Measurements from ENCODE around the gene TGM1. TPM values are rescaled to one million over a fixed set of nuclear protein-coding genes. Genes with fewer than 3 reads are reported as not detected.
"Not testable (repeated sequence)": the region's sequence is repeated elsewhere in the genome, so short reads cannot be mapped to it uniquely, and the experiment has no call there.

Gene TGM1
- total RNA-seq, 1 donor from 2014 or later = 7.0 TPM

DNA sequence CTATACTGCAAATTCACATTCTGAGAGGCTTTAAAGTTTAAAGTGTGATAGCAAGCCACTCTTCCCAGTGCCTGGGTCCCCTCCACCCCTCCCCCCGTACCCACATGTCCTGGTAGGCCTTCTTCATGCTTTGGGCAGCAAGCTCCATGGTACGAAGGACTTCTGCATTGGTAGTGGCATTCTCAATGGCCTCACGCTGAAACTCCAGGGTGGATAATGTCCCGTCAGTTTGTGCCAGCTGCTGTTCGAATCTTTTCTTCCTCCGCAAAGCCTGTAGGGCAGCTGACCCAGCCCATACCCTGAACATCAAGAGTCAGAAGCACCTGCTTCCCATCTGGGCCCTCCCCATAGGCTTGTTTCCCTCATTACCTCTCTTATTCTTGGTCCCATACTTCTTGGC is 51.7 kb downstream of the TGM1 start:
- TF ChIP-seq, protein P1, sequence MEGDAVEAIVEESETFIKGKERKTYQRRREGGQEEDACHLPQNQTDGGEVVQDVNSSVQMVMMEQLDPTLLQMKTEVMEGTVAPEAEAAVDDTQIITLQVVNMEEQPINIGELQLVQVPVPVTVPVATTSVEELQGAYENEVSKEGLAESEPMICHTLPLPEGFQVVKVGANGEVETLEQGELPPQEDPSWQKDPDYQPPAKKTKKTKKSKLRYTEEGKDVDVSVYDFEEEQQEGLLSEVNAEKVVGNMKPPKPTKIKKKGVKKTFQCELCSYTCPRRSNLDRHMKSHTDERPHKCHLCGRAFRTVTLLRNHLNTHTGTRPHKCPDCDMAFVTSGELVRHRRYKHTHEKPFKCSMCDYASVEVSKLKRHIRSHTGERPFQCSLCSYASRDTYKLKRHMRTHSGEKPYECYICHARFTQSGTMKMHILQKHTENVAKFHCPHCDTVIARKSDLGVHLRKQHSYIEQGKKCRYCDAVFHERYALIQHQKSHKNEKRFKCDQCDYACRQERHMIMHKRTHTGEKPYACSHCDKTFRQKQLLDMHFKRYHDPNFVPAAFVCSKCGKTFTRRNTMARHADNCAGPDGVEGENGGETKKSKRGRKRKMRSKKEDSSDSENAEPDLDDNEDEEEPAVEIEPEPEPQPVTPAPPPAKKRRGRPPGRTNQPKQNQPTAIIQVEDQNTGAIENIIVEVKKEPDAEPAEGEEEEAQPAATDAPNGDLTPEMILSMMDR (IDR thresholded peaks at IDR 0.05; ENCODE audit: unreplicated experiment) = no peak
- Mint-ChIP-seq H3K27me3 (no peaks in the 10 kb centered on the region), H3K36me3 (ENCODE audit: insufficient read depth) (peaks cover 18% of the 10 kb centered on the region), H3K4me3 (ENCODE audit: low read depth) (peak overlapping the region; percentile 16), H3K4me1 (ENCODE audit: low read depth) (peaks cover 22% of the 10 kb centered on the region), H3K27ac (no peak overlapping the region), H3K9me3 (ENCODE audit: low read depth) (no peaks in the 10 kb centered on the region)
- DNase-seq (ENCODE audit: low spot score, unreplicated experiment) = no peak

DNA sequence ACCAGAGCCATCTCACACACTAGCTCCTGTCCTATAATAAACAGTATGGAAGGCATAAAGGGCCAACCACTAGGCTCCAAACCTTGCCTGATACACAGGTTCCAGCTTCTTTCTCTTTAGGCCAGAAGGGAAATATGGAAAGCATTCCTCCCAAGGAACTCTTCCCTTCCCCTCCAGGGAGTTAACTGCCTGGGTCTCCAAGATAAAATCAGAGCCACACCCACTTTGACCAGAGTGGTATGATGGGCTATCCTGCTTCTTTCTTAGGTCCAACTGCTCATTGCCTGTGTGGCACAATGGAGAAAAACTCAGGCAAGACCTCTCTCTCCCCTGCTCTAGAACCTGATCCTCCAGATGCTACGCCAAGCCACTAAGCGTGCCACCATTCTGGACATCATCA is 55.4 kb downstream of the TGM1 start:
- Mint-ChIP-seq H3K36me3 (ENCODE audit: insufficient read depth) (peaks cover 37% of the 10 kb centered on the region), H3K9me3 (ENCODE audit: low read depth) (peaks cover 5% of the 10 kb centered on the region), H3K4me1 (ENCODE audit: low read depth) (no peaks in the 10 kb centered on the region)

GRCh38 chr14:24207104-24207551 is 55.8 kb downstream of the TGM1 start:
- DNase-seq (ENCODE audit: low spot score, unreplicated experiment) = no peak
- Mint-ChIP-seq H3K36me3 (ENCODE audit: insufficient read depth) (peaks cover 42% of the 10 kb centered on the region), H3K27me3 (no peaks in the 10 kb centered on the region), H3K4me1 (ENCODE audit: low read depth) (no peaks in the 10 kb centered on the region), H3K4me3 (ENCODE audit: low read depth) (no peak overlapping the region), H3K27ac (no peak overlapping the region), H3K9me3 (ENCODE audit: low read depth) (peaks cover 6% of the 10 kb centered on the region)
- TF ChIP-seq, protein P1 (IDR thresholded peaks at IDR 0.05; ENCODE audit: unreplicated experiment) = no peak

More for the DNA sequence above, 55.4 kb downstream of the TGM1 start:
- Mint-ChIP-seq H3K27ac (no peak overlapping the region), H3K4me3 (ENCODE audit: low read depth) (no peak overlapping the region), H3K27me3 (no peaks in the 10 kb centered on the region)
- DNase-seq (ENCODE audit: low spot score, unreplicated experiment) = no peak
- TF ChIP-seq, protein P1 (IDR thresholded peaks at IDR 0.05; ENCODE audit: unreplicated experiment) = no peak

GRCh38 chr14:24206260-24207103 is 56.5 kb downstream of the TGM1 start:
- H3K4me3 Mint-ChIP-seq (ENCODE audit: low read depth) = no peak overlapping the region
- H3K9me3 Mint-ChIP-seq (ENCODE audit: low read depth) = peaks cover 10% of the 10 kb centered on the region
- DNase-seq (ENCODE audit: low spot score, unreplicated experiment) = no peak
- TF ChIP-seq, protein P1 (IDR thresholded peaks at IDR 0.05; ENCODE audit: unreplicated experiment) = no peak
- H3K27ac Mint-ChIP-seq = no peak overlapping the region
- H3K27me3 Mint-ChIP-seq = no peaks in the 10 kb centered on the region
- no peaks in the 10 kb centered on the region for H3K4me1 Mint-ChIP-seq (ENCODE audit: low read depth)
- H3K36me3 Mint-ChIP-seq (ENCODE audit: insufficient read depth) = peaks cover 45% of the 10 kb centered on the region

DNA sequence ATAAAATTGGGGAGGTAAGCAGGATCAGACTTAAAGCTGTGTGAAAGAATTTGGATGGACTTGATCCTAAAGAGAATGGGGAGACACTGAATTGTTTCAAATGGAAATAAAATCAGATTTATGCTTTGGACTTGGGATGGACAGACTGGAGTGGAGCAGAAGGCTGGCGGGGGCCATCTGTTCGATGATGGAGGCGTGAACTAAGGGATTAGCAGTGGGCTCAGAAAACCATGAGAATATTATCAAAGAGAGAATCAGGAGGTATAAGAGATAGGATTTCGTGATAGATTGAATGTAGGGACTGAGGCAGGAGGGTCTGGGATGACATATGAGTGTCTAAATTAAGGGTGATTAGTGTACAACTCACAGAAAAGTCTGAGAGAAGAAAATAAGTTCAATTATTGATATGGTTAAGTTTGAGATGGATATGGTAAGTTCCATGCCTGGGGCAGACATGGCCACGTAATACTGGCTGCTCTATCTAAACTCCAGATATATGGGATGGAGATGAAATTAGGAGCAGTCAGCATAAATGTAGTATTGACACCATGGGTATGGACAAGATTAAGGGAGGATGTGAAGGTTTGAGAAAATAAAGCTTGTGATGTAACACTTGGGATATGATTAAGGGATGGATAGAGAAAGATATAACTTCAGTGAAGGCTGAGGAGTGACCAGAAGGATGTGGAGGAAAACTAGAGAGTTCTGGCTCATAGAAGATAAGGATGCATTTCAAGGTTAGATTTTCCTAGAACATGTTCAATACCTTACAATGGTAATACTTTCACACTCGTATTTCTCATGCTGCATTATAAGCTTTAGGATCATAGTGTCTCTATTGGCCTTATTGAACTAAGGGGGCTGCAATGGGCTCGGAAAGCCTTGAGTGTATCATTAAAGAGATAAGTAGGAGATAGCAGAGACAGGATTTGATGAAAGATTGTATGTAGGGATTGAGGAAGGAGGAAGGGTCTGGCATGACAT is 58.5 kb downstream of the TGM1 start:
- Mint-ChIP-seq H3K9me3 (ENCODE audit: low read depth) (peaks cover 12% of the 10 kb centered on the region), H3K4me1 (ENCODE audit: low read depth) (no peaks in the 10 kb centered on the region), H3K27me3 (no peaks in the 10 kb centered on the region), H3K27ac (no peak overlapping the region), H3K4me3 (ENCODE audit: low read depth) (no peak overlapping the region), H3K36me3 (ENCODE audit: insufficient read depth) (peaks cover 44% of the 10 kb centered on the region)
- no peak for DNase-seq (ENCODE audit: low spot score, unreplicated experiment)
- TF ChIP-seq, protein P1 (IDR thresholded peaks at IDR 0.05; ENCODE audit: unreplicated experiment) = no peak

DNA sequence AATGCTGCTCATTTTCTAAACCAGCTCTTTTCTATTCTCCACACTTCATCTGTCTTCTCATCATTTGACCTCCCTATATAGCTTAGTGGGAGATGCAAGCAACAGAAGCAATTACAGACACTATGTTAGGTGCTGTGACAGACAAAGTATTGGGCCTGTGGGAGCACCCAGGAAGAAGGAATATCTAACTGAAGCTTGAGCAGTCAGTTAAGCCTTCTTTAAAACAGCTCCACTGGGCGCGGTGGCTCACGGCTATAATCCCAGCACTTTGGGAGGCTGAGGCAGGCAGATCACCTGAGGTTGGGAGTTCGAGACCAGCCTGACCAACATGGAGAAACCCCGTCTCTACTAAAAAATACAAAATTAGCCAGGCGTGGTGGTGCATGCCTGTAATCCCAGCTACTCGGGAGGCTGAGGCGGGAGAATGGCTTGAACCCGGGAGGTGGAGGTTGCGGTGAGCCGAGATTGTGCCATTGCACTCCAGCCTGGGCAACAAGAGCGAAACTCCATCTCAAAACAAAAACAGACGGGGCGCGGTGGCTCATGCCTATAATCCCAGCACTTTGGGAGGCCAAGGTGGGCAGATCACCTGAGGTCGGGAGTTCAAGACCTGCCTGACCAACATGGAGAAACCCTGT is 59.6 kb downstream of the TGM1 start:
- not testable (repeated sequence) for H3K27ac Mint-ChIP-seq; H3K27me3 Mint-ChIP-seq; H3K4me3 Mint-ChIP-seq (ENCODE audit: low read depth)

GRCh38 chr14:24202538-24202937 is 60.4 kb downstream of the TGM1 start:
- not testable (repeated sequence) for DNase-seq (ENCODE audit: low spot score, unreplicated experiment); H3K27me3 Mint-ChIP-seq; H3K4me1 Mint-ChIP-seq (ENCODE audit: low read depth); H3K27ac Mint-ChIP-seq; H3K4me3 Mint-ChIP-seq (ENCODE audit: low read depth)
- H3K9me3 Mint-ChIP-seq (ENCODE audit: low read depth) = peaks cover 12% of the 10 kb centered on the region
- peaks cover 46% of the 10 kb centered on the region for H3K36me3 Mint-ChIP-seq (ENCODE audit: insufficient read depth)

More for the DNA sequence above, 59.6 kb downstream of the TGM1 start:
- peaks cover 48% of the 10 kb centered on the region for H3K36me3 Mint-ChIP-seq (ENCODE audit: insufficient read depth)
- not testable (repeated sequence) for H3K4me1 Mint-ChIP-seq (ENCODE audit: low read depth); DNase-seq (ENCODE audit: low spot score, unreplicated experiment)
- peaks cover 12% of the 10 kb centered on the region for H3K9me3 Mint-ChIP-seq (ENCODE audit: low read depth)

Measured in progenitor cell of endocrine pancreas (in vitro differentiated cells).